ENCODE data around the gene TMEM33.

DNA sequence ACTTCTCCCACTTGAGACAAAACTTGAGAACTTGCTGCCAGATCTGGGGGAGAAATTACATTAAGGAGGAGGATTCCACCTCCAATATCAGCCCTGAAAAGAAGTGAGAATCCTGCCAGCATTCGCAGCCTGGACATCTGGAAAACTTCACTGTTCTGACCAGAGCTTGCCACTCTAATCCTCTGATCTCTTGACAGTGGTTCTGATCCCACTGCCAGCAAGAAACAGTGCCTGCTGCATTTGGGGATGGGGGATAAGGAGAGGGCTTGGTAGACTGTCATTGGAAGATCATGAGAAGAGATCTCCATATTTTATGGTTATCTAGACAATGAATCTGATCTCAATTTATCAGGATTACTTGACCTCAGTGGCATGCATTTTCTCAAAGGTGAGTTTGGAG lies 49.8 kb upstream of the TMEM33 start:
- TF ChIP-seq, protein P1, sequence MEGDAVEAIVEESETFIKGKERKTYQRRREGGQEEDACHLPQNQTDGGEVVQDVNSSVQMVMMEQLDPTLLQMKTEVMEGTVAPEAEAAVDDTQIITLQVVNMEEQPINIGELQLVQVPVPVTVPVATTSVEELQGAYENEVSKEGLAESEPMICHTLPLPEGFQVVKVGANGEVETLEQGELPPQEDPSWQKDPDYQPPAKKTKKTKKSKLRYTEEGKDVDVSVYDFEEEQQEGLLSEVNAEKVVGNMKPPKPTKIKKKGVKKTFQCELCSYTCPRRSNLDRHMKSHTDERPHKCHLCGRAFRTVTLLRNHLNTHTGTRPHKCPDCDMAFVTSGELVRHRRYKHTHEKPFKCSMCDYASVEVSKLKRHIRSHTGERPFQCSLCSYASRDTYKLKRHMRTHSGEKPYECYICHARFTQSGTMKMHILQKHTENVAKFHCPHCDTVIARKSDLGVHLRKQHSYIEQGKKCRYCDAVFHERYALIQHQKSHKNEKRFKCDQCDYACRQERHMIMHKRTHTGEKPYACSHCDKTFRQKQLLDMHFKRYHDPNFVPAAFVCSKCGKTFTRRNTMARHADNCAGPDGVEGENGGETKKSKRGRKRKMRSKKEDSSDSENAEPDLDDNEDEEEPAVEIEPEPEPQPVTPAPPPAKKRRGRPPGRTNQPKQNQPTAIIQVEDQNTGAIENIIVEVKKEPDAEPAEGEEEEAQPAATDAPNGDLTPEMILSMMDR (IDR thresholded peaks at IDR 0.05), result no peak
- TF ChIP-seq EP300 (IDR thresholded peaks at IDR 0.05), result no peak

Measured in tibial nerve (tissue), 4 donors.